PC-3 (cell line): ENCODE measurements around the gene WFDC1. TPM values are rescaled to one million over a fixed set of nuclear protein-coding genes. Genes with fewer than 3 reads are reported as not detected.

Experiments
- ATAC-seq: fragments of 200-7000 bp; cut with Tn5 transposase; 2 replicates; pipeline ENCODE4 v1.9.1; 2020; ENCODE audit warnings: mild to moderate bottlenecking, moderate library complexity
- BruUV-seq: library from RNA; stranded (reverse); fragments of 400-500 nt; replicated peaks from 2 replicates; lab custom pipeline; 2021; lab: Mats Ljungman, UMichigan
- CTCF ChIA-PET: fragments of 300-600 bp; sonication (Branson Sonifier 250); formaldehyde crosslinking; loops from one replicate; lab custom pipeline; 2022; ENCODE audit warnings: antibody characterized with exemption; lab: Charles Lee
- POLR2A ChIA-PET: fragments of 300-600 bp; sonication (Branson Sonifier 250); formaldehyde crosslinking; loops from one replicate; lab custom pipeline; 2022; ENCODE audit warnings: antibody characterized with exemption; ENCODE audit not compliant: unreplicated experiment; lab: Charles Lee
- DNase-seq: peaks from one replicate; pipeline ENCODE4 v3.0.0-alpha.2; 2015
- H2AFZ ChIP-seq: fragments of 300-600 bp; sonication (generic); 2 replicates; pipeline ENCODE4 v1.6.0; 2016; ENCODE audit warnings: antibody characterized with exemption, low read length
- H3F3A ChIP-seq: fragments of 300-600 bp; sonication (generic); one replicate; pipeline ENCODE4 v1.6.0; 2017; ENCODE audit warnings: antibody characterized with exemption, low read length, control low read depth, mild to moderate bottlenecking; ENCODE audit not compliant: unreplicated experiment
- H3K27ac ChIP-seq: fragments of 300-600 bp; sonication (generic); 2 replicates; pipeline ENCODE4 v1.5.1; 2016; ENCODE audit warnings: mild to moderate bottlenecking, low read length
- H3K27me3 ChIP-seq: fragments of 300-600 bp; sonication (generic); 2 replicates; pipeline ENCODE4 v1.6.1; 2016; ENCODE audit warnings: low read length, mixed read lengths
- H3K36me3 ChIP-seq: fragments of 300-600 bp; sonication (generic); 2 replicates; pipeline ENCODE4 v1.6.1; 2016; ENCODE audit warnings: low read depth, mixed run types, low read length, mixed read lengths
- H3K4me1 ChIP-seq: fragments of 300-600 bp; sonication (generic); 2 replicates; pipeline ENCODE4 v1.5.1; 2016; ENCODE audit warnings: low read length; ENCODE audit not compliant: insufficient read depth
- H3K4me2 ChIP-seq: fragments of 300-600 bp; sonication (generic); 2 replicates; pipeline ENCODE4 v1.6.0; 2016; ENCODE audit warnings: low read length
- H3K4me3 ChIP-seq: fragments of 300-600 bp; sonication (generic); 2 replicates; pipeline ENCODE4 v1.5.1; 2016; ENCODE audit warnings: mild to moderate bottlenecking, low read length, mixed read lengths
- H3K79me2 ChIP-seq: fragments of 300-600 bp; sonication (generic); 2 replicates; pipeline ENCODE4 v1.6.1; 2017; ENCODE audit warnings: low read length, mixed read lengths
- H3K9ac ChIP-seq: fragments of 300-600 bp; sonication (generic); 2 replicates; pipeline ENCODE4 v1.6.0; 2016; ENCODE audit warnings: mild to moderate bottlenecking, low read length
- H3K9me2 ChIP-seq: fragments of 300-600 bp; sonication (generic); replicated peaks from 2 replicates; pipeline ENCODE4 v1.6.1; 2016; ENCODE audit warnings: mixed run types, low read length, mixed read lengths
- H3K9me3 ChIP-seq: fragments of 300-600 bp; sonication (generic); 2 replicates; pipeline ENCODE4 v1.6.1; 2016; ENCODE audit warnings: low read length, mixed read lengths
- H4K20me1 ChIP-seq: fragments of 300-600 bp; sonication (generic); 2 replicates; pipeline ENCODE4 v1.6.1; 2016; ENCODE audit warnings: low read length, mixed read lengths
- EZH2 ChIP-seq: fragments of 300-600 bp; sonication (generic); IDR thresholded peaks from one replicate; pipeline ENCODE4 v1.6.1; 2017; ENCODE audit warnings: antibody characterized with exemption, mild to moderate bottlenecking, low read length; ENCODE audit not compliant: unreplicated experiment
- EZH2phosphoT487 ChIP-seq: fragments of 300-600 bp; sonication (generic); IDR thresholded peaks from 2 replicates; pipeline ENCODE4 v1.6.1; 2018; ENCODE audit warnings: mild to moderate bottlenecking, antibody characterized with exemption, low read length, borderline replicate concordance
- intact Hi-C: fragments of 100-400 bp; cut with micrococcal nuclease; formaldehyde crosslinking; loops from 2 replicates; pipeline ENCODE4 v1.9.0; 2023
- total RNA-seq: library from RNA; depleted of rRNA; stranded (reverse); fragments of >200 nt; gene quantifications from 2 replicates; pipeline ENCODE4 v1.2.3, GENCODE V29; 2014
- TF ChIP-seq, protein P1 (sequence below): fragments of 300-600 bp; sonication (generic); conservative IDR thresholded peaks from 2 replicates; pipeline ENCODE4 v1.5.1; 2017; ENCODE audit warnings: antibody characterized with exemption, low read depth, mild to moderate bottlenecking, low read length

The WFDC1 gene
- total RNA-seq, 1 experiment from 2014 or later = 0.15 TPM

DNA sequence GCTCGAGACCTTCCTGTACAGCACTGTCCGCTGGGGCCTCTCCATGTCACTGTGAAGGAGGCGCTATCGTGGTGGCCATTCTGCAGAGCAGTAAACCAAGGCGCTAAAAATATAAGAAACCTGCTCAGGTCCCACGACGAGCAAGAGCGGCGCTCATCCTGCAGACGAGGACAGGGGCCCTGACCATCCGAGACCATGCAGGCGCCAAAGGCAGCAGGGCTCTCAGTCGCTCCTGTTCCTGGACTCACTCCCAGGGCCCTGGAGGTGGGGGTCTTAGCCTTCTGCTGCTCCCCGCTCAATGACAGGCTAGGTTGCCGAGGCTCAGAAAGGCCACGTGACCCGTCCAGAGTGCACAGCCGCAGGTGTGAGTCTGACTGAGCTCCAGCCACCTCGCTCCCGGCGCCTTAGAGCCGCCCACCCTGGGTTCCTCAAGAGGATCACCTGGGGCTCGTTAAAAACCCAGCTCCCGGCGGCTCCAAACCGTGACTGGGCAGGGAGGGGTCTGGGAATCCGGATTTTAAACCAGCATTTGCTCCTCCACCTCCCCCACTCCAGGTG lies 73.2 kb downstream of the WFDC1 start:
- Histone ChIP-seq H3K27me3 (no peaks in the 10 kb centered on the region), H3K9me3 (no peaks in the 10 kb centered on the region), H3K9ac (peak overlapping the region; percentile 81), H3K4me2 (peak overlapping the region; percentile 98), H4K20me1 (no peaks in the 10 kb centered on the region), H3F3A (no peaks in the 10 kb centered on the region), H3K27ac (peak overlapping the region; percentile 94; the same call in 1 of the 2 replicates), H2AFZ (peak overlapping the region; percentile 57), H3K79me2 (peaks cover 39% of the 10 kb centered on the region), H3K9me2 (no peaks in the 10 kb centered on the region), H3K4me1 (peaks cover 28% of the 10 kb centered on the region), H3K36me3 (no peaks in the 10 kb centered on the region), H3K4me3 (peak overlapping the region; percentile 94)
- ChIA-PET POLR2A (interaction anchor here (0.6 kb wide), 1 partner anchor 191 kb away, joined by 5 read pairs; no protein-coding TSS in a partner anchor), CTCF (no interaction called here)
- DNase-seq (no peak), ATAC-seq (peak; percentile 20)
- TF ChIP-seq EZH2 (no peak), EZH2phosphoT487 (no peak)
- TF ChIP-seq, protein P1, sequence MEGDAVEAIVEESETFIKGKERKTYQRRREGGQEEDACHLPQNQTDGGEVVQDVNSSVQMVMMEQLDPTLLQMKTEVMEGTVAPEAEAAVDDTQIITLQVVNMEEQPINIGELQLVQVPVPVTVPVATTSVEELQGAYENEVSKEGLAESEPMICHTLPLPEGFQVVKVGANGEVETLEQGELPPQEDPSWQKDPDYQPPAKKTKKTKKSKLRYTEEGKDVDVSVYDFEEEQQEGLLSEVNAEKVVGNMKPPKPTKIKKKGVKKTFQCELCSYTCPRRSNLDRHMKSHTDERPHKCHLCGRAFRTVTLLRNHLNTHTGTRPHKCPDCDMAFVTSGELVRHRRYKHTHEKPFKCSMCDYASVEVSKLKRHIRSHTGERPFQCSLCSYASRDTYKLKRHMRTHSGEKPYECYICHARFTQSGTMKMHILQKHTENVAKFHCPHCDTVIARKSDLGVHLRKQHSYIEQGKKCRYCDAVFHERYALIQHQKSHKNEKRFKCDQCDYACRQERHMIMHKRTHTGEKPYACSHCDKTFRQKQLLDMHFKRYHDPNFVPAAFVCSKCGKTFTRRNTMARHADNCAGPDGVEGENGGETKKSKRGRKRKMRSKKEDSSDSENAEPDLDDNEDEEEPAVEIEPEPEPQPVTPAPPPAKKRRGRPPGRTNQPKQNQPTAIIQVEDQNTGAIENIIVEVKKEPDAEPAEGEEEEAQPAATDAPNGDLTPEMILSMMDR = no peak
- TSS peak; percentile 42 for BruUV-seq
- intact Hi-C loops = no loop called here

DNA sequence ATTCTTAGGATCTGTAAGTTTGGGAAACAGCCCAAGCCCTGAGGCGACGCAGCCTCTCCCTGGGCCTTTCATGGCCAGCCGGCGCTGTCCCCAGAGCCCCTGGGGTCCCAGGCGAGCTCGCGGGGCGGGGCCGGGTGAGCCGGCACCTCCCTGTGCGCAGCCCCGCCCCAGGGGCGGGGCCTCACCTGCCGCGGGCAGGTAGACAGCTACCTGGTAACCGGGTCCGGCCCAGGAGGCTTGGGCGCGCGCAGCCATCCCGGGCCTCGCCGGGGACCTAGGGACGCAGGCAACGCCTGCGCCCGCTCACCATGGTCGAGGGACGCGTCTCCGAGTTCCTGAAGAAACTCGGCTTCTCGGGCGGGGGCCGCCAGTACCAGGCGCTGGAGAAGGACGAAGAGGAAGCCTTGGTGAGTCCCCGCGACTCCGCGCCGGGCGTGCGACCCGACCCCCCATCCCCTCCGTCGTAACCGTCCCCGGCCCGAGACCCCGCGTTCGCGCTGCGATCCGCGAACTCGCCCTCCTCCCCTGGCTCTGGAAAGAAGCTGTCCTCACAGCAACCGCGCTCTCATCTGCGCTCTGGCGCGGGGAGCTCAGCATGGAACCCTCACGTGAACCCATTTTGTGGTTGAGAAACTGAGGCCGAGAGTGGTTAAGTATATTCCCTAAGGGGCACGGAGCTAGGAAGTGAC lies 73.8 kb downstream of the WFDC1 start, which contains the start of gene ATP2C2:
ATP2C2 (plus strand) TSS at position 231 of the 689 bp plus-strand sequence; CDS start at position 309, 78 bp downstream.
- Histone ChIP-seq H3K4me2 (peak within 1 kb of the TSS; percentile 98), H3K9me3 (no peaks in the 10 kb centered on the region), H3K36me3 (no peaks in the 10 kb centered on the region), H3K9me2 (no peaks in the 10 kb centered on the region), H3K27me3 (no peaks in the 10 kb centered on the region), H4K20me1 (no peaks in the 10 kb centered on the region), H3F3A (no peaks in the 10 kb centered on the region), H3K4me1 (peaks cover 23% of the 10 kb centered on the region), H3K27ac (peak within 1 kb of the TSS; percentile 94), H3K9ac (peak within 1 kb of the TSS; percentile 81), H3K79me2 (peaks cover 45% of the 10 kb centered on the region), H2AFZ (peak within 1 kb of the TSS; percentile 57), H3K4me3 (peak within 1 kb of the TSS; percentile 94)
- TF ChIP-seq EZH2 = no peak
- no peak for TF ChIP-seq EZH2phosphoT487
- TF ChIP-seq, protein P1 = no peak
- intact Hi-C loops = no loop called here
- BruUV-seq = TSS peak; percentile 56
- ChIA-PET CTCF (no interaction called here), POLR2A (interaction anchor here (0.6 kb wide), 1 partner anchor 192 kb away, joined by 5 read pairs; no protein-coding TSS in a partner anchor)
- DNase-seq = peak; percentile 78
- peak; percentile 75 for ATAC-seq
